Urinary bladder (tissue), 4 donors: ENCODE measurements around the gene TMPRSS7. TPM values are rescaled to one million over a fixed set of nuclear protein-coding genes. Genes with fewer than 3 reads are reported as not detected.

ENCODE experiments used
- DNase-seq: peaks from one replicate; pipeline ENCODE4 v3.0.0-alpha.2; 2015; ENCODE audit errors: extremely low spot score
- H3K27ac ChIP-seq: one replicate; pipeline ENCODE4 v1.5.1; 2013; ENCODE audit warnings: low read depth, mild to moderate bottlenecking, moderate library complexity
- H3K36me3 ChIP-seq: one replicate; pipeline ENCODE4 v1.6.1; 2013; ENCODE audit warnings: mild to moderate bottlenecking, moderate library complexity; ENCODE audit not compliant: insufficient read depth
- H3K4me1 ChIP-seq: one replicate; pipeline ENCODE4 v1.6.1; 2013; ENCODE audit warnings: mild to moderate bottlenecking, moderate library complexity; ENCODE audit not compliant: insufficient read depth
- H3K4me3 ChIP-seq: one replicate; pipeline ENCODE4 v1.5.1; 2013; ENCODE audit warnings: low read depth, low read length
- WGBS: extraction: QIAGEN DNeasy Blood & Tissue Kit; methylation state at CpG from one replicate; pipeline ENCODE4 v1.1.7; 2013; 5-methylcytosine and 5-hydroxymethylcytosine counted together
- polyA plus RNA-seq: library from polyadenylated mRNA; stranded (reverse); fragments of 200-250 nt; gene quantifications from one replicate; pipeline ENCODE4 v1.2.3, GENCODE V29; 2013
- total RNA-seq: library from RNA; depleted of rRNA; stranded (reverse); fragments of >200 nt; gene quantifications from one replicate; pipeline ENCODE4 v1.2.3, GENCODE V29; 2014
- donor health status: healthy with polysubstance abuse.
- donor health status: healthy.

The TMPRSS7 gene
- total and polyA plus RNA-seq, 2 donors: not detected

DNA sequence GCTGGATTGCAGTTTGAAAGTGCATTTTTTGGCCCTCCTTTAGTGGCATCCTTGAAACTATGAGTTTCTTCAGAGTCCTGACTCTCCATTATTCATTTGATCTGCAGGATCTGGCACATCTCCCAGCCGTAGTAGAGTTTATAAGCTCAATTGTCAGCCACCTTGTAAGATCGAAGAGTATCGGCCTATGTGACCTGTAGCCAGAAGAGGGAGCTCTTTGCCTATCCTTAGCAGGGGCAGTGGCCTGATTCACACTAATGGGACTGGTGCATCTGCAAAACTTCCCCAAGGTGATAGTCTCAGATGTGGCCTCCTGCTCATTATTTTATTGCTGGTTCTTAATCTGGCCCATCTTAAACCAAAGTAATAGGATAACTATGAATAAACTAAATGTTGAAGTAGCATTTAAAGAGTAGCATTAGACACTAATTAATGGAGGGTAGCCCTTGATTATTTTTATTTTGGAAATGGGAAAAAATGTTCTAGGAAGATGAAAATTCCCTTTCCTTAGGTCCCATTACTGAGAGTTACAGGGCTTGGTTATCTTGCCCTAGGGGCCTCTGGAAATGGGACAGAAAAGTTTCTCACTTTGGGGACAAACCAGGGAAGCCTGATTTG, 77.4 kb downstream of the TMPRSS7 start:
- H3K36me3 ChIP-seq: peaks cover 1% of the 10 kb centered on the region
- 38% methylated on average over 3 of the region's 3 CpGs for WGBS
- no peaks in the 10 kb centered on the region for H3K4me1 ChIP-seq
- no peak for DNase-seq
- H3K4me3 ChIP-seq: no peak overlapping the region
- no peak overlapping the region for H3K27ac ChIP-seq

DNA sequence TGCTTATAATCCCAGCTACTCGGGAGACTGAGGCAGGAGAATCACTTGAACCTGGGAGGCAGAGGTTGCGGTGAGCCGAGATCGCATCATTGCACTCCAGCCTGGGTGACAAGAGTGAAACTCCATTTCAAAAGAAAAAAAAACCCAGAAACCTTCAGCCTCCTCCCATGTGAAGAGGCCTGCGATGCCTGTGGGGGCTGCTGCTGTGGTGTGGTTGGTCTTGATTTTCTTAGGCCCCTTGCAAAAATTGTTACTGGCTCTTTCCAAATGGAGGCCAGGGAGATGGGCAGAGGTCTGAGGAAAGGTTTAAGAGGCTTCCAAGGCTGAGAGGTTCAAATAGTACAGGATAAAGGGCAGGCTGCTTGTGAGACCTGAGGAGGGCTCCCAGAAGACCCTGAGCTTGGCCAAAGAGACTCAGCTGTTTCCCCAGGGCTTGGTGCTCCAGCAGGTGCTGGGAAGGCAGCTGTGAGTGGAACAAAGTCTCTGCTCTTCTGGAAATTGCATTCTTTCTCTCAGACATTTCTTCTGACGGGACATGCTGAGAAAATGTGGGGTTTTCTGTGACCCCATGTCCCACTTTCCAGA, 80.1 kb downstream of the TMPRSS7 start:
- Histone ChIP-seq H3K36me3 (peaks cover 1% of the 10 kb centered on the region), H3K4me1 (no peaks in the 10 kb centered on the region), H3K4me3 (no peak overlapping the region), H3K27ac (no peak overlapping the region)
- DNase-seq: no peak
- 98% methylated on average over 6 of the region's 6 CpGs for whole genome bisulfite sequencing

GRCh38 chr3:112115161-112115739, 80.7 kb downstream of the TMPRSS7 start:
- Histone ChIP-seq H3K27ac (no peak overlapping the region), H3K36me3 (peaks cover 1% of the 10 kb centered on the region), H3K4me3 (no peak overlapping the region), H3K4me1 (no peaks in the 10 kb centered on the region)
- WGBS: 85% methylated on average over 6 of the region's 6 CpGs
- DNase-seq: no peak

DNA sequence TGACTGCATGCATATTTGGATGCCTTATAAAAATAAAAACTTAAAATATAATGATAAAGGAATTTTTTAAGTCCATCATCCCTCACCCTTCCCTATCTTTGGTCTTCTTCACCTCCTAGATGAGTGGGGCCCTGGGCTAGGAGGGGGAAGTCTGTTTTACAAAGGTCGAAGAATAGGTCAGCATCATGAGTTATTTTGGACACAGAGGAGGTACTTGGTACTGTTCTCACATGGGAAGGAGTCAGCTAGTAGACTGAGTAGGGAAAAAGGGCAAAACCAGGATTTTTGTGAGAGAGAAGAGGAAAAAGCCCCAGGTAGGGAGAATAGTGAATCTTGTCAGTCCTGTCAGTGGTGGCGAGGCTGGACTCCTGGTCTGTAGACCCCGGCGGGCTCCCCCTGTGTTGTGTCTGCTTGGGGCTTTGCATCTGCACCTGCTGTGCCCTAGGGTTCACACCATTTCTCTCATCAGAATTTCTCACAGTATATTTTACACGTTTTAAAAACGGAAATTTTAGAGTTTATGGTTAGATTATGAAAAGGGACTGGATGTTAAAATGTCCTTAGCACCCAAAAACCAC, 81.4 kb downstream of the TMPRSS7 start:
- WGBS: 85% methylated on average over 6 of the region's 6 CpGs

DNA sequence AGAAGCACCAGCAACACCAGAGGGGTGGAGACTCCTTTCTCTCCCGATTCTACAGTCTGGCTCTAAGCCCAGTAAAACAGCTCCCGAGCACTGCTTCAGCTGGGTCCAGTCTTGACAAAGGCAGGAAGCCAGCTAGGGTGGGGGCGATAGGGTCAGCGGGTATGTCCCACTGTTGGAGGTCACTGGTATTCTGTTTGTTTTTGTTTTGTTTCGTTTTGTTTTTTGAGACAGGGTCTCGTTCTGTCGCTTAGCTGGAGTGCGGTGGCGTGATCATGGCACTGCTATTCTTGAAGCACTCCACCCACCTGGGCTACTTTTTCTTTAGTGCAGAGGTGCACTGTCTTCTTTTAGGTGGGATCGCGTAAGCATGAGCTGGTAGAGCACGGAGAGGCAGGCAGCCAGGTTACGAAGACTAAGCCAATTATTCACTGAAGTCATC, 82.2 kb downstream of the TMPRSS7 start:
- WGBS: 71% methylated on average over 13 of the region's 13 CpGs
- DNase-seq: no peak
- Histone ChIP-seq H3K36me3 (peaks cover 1% of the 10 kb centered on the region), H3K4me1 (no peaks in the 10 kb centered on the region), H3K4me3 (no peak overlapping the region), H3K27ac (no peak overlapping the region)

More for the DNA sequence above, 81.4 kb downstream of the TMPRSS7 start:
- H3K4me3 ChIP-seq: no peak overlapping the region
- H3K27ac ChIP-seq: no peak overlapping the region
- H3K4me1 ChIP-seq: no peaks in the 10 kb centered on the region
- no peak for DNase-seq
- H3K36me3 ChIP-seq: peaks cover 1% of the 10 kb centered on the region

- no peak for DNase-seq
- Histone ChIP-seq H3K4me1 (no peaks in the 10 kb centered on the region), H3K4me3 (no peak overlapping the region), H3K36me3 (peaks cover 1% of the 10 kb centered on the region), H3K27ac (no peak overlapping the region)
- WGBS: 94% methylated on average over 1 of the region's 1 CpG
These were observed 82.9 kb downstream of the TMPRSS7 start for GRCh38 chr3:112117415-112117814.

DNA sequence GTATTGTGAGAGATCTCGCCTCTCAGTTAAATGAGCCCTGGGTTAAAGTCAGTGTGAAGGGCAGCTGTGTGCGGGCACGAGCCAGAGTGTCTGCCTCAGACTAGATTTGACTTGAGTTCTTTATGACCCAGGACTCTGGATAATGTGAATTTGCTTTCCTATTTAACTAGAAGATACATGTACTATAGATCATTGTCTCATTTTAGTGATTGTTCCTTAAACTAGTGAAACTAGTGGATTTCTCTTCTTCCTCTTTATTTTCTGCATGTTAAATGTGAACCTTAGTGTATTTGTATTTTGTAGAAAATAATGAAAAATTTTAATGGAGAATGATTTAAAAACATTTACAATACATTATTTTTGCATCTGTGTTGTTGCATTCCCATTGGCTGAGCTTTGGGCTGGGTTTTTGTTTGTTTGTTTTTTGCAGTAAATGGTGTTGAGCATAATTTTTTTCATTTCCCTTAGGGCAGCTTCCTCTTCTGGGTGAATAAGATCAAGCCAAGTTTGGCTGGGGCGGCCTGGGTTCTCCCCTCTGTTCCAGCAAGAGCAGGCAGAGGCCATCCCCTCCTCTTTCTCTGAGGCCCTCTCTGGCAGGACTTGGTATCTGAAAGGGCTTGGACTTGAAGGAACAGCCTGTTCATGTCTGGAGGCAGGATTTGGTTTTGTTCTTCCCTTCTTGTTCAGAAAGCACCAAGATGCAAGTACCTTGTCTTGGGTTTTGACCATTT, 83.5 kb downstream of the TMPRSS7 start:
- Histone ChIP-seq H3K36me3 (peaks cover 1% of the 10 kb centered on the region), H3K27ac (no peak overlapping the region), H3K4me1 (no peaks in the 10 kb centered on the region), H3K4me3 (no peak overlapping the region)
- DNase-seq: no peak
- 91% methylated on average over 4 of the region's 4 CpGs for WGBS

- no peak for DNase-seq
- 77% methylated on average over 9 of the region's 9 CpGs for WGBS
- Histone ChIP-seq H3K36me3 (no peaks in the 10 kb centered on the region), H3K4me1 (no peaks in the 10 kb centered on the region), H3K27ac (no peak overlapping the region), H3K4me3 (no peak overlapping the region)
These were observed 85.7 kb downstream of the TMPRSS7 start for GRCh38 chr3:112119962-112120836.

DNA sequence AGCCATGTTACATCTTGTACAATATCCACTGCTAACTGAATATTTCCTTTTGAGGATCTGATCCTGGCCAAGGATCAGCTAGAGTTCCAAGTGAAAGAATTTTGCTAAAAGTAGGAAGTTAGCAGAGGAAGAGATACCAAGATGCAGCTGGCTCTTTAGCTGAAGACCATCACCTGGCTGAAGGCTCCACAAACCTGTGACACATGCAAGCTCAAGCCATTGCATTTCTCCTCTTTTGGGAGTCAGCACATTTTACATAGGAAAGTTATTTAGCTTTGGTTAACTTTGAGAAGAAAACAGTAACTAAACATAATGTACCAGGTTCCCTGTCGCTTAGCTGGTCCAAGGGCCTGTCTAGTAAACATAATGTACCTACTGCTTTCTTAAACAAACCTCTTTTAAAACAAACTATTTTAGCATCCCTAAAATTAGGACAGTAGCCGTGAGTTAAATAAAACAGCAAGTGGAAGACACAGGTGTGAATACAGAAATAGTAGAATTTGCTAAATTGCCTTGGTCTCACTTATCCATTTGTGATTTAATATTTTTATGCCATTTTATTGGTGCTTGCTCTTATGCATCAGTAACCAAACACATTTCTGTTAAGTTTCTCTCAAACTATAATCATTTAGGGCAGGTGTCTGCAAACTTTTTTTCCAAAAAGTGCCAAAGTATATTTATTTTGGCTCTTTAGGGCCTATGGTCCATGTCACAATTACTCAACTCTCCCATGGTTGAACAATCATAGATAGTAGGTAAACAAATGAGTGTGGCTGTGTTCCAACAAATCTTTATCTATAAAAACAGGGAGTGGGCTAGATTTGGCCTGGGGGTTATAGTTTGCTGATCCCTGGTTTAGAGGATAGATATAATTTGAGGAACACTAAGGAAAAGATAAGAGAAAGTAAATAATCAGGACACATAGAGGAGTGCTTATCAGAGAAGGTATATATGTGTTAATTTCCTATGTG, 87.3 kb downstream of the TMPRSS7 start:
- no peaks in the 10 kb centered on the region for H3K4me1 ChIP-seq
- H3K4me3 ChIP-seq: no peak overlapping the region
- no peaks in the 10 kb centered on the region for H3K36me3 ChIP-seq
- H3K27ac ChIP-seq: no peak overlapping the region
- 95% methylated on average over 2 of the region's 2 CpGs for WGBS
- no peak for DNase-seq

DNA sequence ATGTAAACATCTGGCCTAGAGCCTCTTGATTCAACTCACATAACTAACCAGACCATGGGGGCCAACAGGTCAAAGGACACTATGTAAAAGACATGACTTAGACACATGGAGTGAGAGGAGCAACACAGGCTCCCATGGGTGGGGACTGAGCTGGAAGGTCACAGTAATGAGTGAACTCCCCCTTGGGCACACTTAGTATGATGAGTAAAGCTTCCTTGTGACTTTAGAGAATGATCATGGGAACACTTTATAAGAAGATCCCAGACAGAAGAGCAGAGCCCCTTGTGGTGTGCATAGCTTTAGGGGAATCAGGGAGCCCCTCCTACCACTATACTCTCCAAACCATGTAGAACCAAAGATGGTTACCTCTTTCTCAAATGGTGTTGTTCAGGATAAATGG, 88.3 kb downstream of the TMPRSS7 start:
- no peak overlapping the region for H3K4me3 ChIP-seq
- H3K36me3 ChIP-seq: no peaks in the 10 kb centered on the region
- no peak overlapping the region for H3K27ac ChIP-seq
- DNase-seq: no peak
- no peaks in the 10 kb centered on the region for H3K4me1 ChIP-seq

DNA sequence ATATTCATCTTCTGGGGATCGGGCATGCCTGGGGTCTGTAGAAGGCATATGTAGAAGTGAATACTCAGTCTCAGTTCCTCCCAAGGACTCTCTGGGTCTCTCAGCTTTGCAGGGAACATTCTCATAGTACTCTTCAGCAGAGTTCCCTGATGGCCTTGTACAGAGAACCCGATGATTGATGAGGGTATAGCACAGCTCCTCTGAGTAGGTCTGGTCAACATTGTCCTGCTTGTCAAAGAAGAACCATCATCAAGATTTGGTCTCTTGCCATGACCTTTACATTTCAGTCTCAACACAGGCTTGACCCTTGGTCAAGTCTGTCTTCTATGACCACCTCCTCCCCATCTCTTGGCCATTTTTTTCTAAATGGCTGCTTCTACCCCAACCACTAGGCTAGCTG, 89.0 kb downstream of the TMPRSS7 start:
- WGBS: 94% methylated on average over 2 of the region's 2 CpGs
- no peak for DNase-seq
- Histone ChIP-seq H3K27ac (no peak overlapping the region), H3K36me3 (no peaks in the 10 kb centered on the region), H3K4me3 (no peak overlapping the region), H3K4me1 (no peaks in the 10 kb centered on the region)

DNA sequence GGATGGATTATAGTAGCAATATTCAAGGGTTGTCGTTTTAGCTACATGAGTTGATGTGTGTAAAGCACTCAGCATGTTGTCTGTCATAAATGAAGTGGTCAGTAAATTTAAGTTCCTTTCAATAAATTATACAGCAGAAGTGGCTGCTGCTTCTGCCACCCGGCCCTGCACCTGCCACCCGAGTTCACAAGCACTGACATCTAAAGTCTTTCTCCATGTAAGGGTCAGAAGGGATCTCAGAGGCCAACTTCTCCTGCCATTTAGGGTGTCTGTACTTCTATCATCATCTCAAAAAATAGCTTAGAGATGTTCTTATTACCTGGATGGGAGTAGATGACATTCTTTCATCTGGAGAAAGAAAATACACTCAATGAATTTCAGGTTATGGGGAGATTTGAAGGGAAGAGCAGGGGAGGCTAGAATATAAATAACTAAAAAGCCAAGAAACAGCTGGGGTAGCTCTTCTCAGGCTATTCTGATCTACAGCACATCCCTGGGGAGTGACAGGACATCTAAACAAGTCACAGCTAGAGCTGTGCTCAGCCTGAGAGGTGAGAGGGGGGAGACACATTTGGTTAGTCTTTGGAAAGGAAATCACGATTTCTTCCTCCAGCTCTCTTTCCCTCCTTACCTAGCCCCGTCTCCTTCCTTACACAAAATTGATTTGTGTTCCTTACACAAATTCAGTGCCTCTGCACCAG, 90.5 kb downstream of the TMPRSS7 start:
- no peak for DNase-seq
- H3K4me3 ChIP-seq: no peak overlapping the region
- no peaks in the 10 kb centered on the region for H3K4me1 ChIP-seq
- no peaks in the 10 kb centered on the region for H3K36me3 ChIP-seq
- H3K27ac ChIP-seq: no peak overlapping the region
- 76% methylated on average over 5 of the region's 5 CpGs for WGBS
